Brain microvascular endothelial cell (primary cell): Measurements from ENCODE around the gene C10orf105.

Experiments used
- DNase-seq: peaks from one replicate; pipeline ENCODE4 v3.0.0-alpha.2; 2020
- H3K27ac ChIP-seq: fragments of 250-450 bp; sonication (Bioruptor Pico); 2 replicates; pipeline ENCODE4 v1.5.1; 2020; ENCODE audit warnings: mild to moderate bottlenecking, moderate library complexity
- H3K27me3 ChIP-seq: fragments of 250-450 bp; sonication (Bioruptor Pico); replicated peaks from 2 replicates; pipeline ENCODE4 v1.5.1; 2020; ENCODE audit warnings: mild to moderate bottlenecking
- H3K36me3 ChIP-seq: fragments of 250-450 bp; sonication (Bioruptor Pico); replicated peaks from 2 replicates; pipeline ENCODE4 v1.5.1; 2020; ENCODE audit warnings: mild to moderate bottlenecking
- H3K4me3 ChIP-seq: 2 replicates; pipeline ENCODE4 v1.5.1; 2011; ENCODE audit warnings: low read depth, mild to moderate bottlenecking, control low read depth, low read length, moderate library complexity
- in situ Hi-C: cut with HindIII; loops from 2 replicates; pipeline ENCODE4 v1.10.0; 2017; ENCODE audit warnings: low sequenced_read_pairs, low pct_ligation_motif_present
- TF ChIP-seq, protein P1 (sequence below): IDR thresholded peaks from 2 replicates; pipeline ENCODE4 v1.5.1; 2011; ENCODE audit warnings: low read depth, mild to moderate bottlenecking, moderate library complexity, low read length, control low read depth, inconsistent platforms; ENCODE audit errors: missing control alignments

The C10orf105 gene

GRCh38 chr10:71694567-71694968, 25.0 kb downstream of the C10orf105 start:
- TF ChIP-seq, protein P1, sequence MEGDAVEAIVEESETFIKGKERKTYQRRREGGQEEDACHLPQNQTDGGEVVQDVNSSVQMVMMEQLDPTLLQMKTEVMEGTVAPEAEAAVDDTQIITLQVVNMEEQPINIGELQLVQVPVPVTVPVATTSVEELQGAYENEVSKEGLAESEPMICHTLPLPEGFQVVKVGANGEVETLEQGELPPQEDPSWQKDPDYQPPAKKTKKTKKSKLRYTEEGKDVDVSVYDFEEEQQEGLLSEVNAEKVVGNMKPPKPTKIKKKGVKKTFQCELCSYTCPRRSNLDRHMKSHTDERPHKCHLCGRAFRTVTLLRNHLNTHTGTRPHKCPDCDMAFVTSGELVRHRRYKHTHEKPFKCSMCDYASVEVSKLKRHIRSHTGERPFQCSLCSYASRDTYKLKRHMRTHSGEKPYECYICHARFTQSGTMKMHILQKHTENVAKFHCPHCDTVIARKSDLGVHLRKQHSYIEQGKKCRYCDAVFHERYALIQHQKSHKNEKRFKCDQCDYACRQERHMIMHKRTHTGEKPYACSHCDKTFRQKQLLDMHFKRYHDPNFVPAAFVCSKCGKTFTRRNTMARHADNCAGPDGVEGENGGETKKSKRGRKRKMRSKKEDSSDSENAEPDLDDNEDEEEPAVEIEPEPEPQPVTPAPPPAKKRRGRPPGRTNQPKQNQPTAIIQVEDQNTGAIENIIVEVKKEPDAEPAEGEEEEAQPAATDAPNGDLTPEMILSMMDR = no peak
- DNase-seq = no peak
- Histone ChIP-seq H3K27ac (no peak overlapping the region), H3K4me3 (no peak overlapping the region), H3K36me3 (no peaks in the 10 kb centered on the region), H3K27me3 (peaks cover 3% of the 10 kb centered on the region)
- in situ Hi-C loops = no loop called here

DNA sequence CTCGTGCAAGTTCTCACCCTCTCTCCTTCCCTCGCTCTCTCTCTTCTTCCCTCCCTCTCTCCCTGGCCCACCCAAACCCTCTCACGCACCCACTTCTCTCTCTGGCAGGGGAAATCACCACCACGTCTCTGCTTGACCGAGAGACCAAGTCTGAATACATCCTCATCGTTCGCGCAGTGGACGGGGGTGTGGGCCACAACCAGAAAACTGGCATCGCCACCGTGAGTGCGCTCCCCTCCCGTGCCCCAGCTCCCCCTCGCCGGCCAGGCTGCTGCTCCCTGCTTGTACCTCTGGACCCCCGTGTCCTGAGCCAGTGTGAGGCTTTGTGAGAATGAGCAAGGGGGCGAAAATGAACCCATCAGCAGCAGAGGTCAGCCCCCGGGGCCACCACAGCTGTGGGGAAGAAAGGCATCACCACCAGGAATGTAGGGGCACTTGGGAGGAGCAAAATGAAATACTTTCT, 25.5 kb downstream of the C10orf105 start:
- Histone ChIP-seq H3K27ac (no peak overlapping the region), H3K4me3 (no peak overlapping the region), H3K27me3 (no peaks in the 10 kb centered on the region), H3K36me3 (no peaks in the 10 kb centered on the region)
- in situ Hi-C loops = no loop called here
- DNase-seq = no peak
- TF ChIP-seq, protein P1 = no peak

- Histone ChIP-seq H3K27me3 (no peaks in the 10 kb centered on the region), H3K36me3 (no peaks in the 10 kb centered on the region), H3K4me3 (no peak overlapping the region), H3K27ac (no peak overlapping the region)
- TF ChIP-seq, protein P1 = no peak
- in situ Hi-C loops = no loop called here
- DNase-seq = no peak
These were observed 26.2 kb downstream of the C10orf105 start for GRCh38 chr10:71693377-71693776.

DNA sequence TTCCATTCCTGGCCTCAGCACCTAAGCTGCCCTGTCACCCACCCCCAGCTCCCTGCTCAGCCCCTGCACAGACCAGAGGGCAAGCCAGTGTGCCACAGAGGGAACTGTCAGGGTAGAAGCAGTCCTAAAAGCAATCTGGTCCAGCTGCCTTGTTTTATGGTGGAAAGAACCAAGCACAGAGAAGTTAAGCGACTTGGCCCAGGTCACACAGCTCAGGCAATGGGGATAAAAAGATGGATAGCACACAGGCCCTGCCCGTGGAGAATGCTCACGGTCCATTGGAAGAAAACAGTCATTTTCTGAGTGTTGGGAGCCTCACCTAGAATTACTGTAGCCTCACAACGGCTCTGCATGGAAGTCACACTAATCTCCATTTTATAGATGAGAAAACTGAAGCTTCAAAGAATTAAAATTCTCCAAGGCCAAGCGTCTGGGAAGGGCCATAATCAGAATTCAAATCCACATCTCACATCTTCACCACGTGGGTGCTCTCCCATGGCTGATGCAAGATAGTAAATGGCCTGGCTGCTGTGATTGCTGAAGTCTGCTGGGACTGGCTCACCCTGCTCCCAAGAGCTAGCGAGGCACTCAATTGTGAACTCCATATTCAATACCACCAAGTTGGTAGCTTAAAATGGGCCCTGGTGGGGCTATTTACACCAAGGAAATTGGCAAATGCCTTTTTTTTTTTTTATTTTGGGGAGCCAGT, 26.8 kb downstream of the C10orf105 start:
- H3K27ac ChIP-seq = no peak overlapping the region
- H3K27me3 ChIP-seq = no peaks in the 10 kb centered on the region
- H3K4me3 ChIP-seq = no peak overlapping the region
- TF ChIP-seq, protein P1 = no peak
- H3K36me3 ChIP-seq = no peaks in the 10 kb centered on the region
- in situ Hi-C loops = no loop called here
- no peak for DNase-seq

GRCh38 chr10:71691405-71691804, 28.2 kb downstream of the C10orf105 start:
- Histone ChIP-seq H3K27me3 (no peaks in the 10 kb centered on the region), H3K4me3 (no peak overlapping the region), H3K36me3 (no peaks in the 10 kb centered on the region), H3K27ac (no peak overlapping the region)
- DNase-seq = no peak
- in situ Hi-C loops = no loop called here
- TF ChIP-seq, protein P1 = no peak

- DNase-seq = no peak
- Histone ChIP-seq H3K4me3 (no peak overlapping the region), H3K27ac (no peak overlapping the region), H3K27me3 (no peaks in the 10 kb centered on the region), H3K36me3 (no peaks in the 10 kb centered on the region)
- TF ChIP-seq, protein P1 = no peak
- in situ Hi-C loops = no loop called here
These were observed 29.4 kb downstream of the C10orf105 start for GRCh38 chr10:71690094-71690720.
